Tibial nerve (tissue), 4 donors: ENCODE measurements around the gene PAK1.

Source experiments
- EP300 ChIP-seq, 2 donors: sonication (generic); formaldehyde crosslinking; IDR thresholded peaks; one replicate each; pipeline ENCODE4 v1.6.1; 2017; ENCODE audit warnings: antibody characterized with exemption in 2 of 2, mild to moderate bottlenecking in 1 of 2
- POLR2A ChIP-seq, 2 donors: fragments of 450-650 bp; IDR thresholded peaks; one replicate each; pipeline ENCODE4 v1.6.1; 2017; ENCODE audit warnings: antibody characterized with exemption in 2 of 2, mild to moderate bottlenecking in 2 of 2, moderate library complexity in 2 of 2
- TF ChIP-seq, protein P1 (sequence below), 5 experiments: fragments of 200-600 bp in 3 of 5; fragments of 450-650 bp in 2 of 5; sonication (generic) in 3 of 5; IDR thresholded peaks; one replicate each; pipeline ENCODE4 v1.5.1; 2016 to 2019; ENCODE audit warnings: antibody characterized with exemption in 5 of 5, mild to moderate bottlenecking in 3 of 5, moderate library complexity in 2 of 5

DNA sequence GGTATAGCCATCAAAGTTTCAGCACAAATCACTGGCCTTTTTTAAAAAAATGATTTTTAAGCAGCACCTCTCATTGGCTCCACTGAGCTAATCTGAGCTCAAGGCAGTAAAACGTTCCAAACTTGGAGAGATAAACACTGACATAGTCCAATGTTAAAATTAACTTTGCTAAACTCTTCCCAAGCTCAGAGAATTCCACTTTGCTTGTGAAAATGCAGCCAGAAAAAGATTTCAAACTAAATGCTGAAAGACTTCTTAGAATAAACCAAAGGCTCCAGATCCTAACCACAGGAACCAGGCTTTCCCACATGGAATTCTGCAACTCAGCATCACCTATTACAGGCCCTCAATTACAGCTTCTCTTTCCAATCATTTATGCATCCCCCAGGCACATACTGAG lies 87.7 kb downstream of the PAK1 start:
- TF ChIP-seq, protein P1, sequence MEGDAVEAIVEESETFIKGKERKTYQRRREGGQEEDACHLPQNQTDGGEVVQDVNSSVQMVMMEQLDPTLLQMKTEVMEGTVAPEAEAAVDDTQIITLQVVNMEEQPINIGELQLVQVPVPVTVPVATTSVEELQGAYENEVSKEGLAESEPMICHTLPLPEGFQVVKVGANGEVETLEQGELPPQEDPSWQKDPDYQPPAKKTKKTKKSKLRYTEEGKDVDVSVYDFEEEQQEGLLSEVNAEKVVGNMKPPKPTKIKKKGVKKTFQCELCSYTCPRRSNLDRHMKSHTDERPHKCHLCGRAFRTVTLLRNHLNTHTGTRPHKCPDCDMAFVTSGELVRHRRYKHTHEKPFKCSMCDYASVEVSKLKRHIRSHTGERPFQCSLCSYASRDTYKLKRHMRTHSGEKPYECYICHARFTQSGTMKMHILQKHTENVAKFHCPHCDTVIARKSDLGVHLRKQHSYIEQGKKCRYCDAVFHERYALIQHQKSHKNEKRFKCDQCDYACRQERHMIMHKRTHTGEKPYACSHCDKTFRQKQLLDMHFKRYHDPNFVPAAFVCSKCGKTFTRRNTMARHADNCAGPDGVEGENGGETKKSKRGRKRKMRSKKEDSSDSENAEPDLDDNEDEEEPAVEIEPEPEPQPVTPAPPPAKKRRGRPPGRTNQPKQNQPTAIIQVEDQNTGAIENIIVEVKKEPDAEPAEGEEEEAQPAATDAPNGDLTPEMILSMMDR (IDR thresholded peaks at IDR 0.05), result no peak
- TF ChIP-seq POLR2A (IDR thresholded peaks at IDR 0.05) (no peak), EP300 (IDR thresholded peaks at IDR 0.05) (no peak)
